ENCODE data around the gene CHD5.

The CHD5 gene

GRCh38 chr1:6218375-6219164 lies 38.4 kb upstream of the CHD5 start:
- no peak for DNase-seq (ENCODE audit: insufficient read length, low spot score)
- FAIRE-seq = no peak
- no peak for TF ChIP-seq CTCF (IDR thresholded peaks at IDR 0.05; ENCODE audit: insufficient read depth, missing control alignments)

GRCh38 chr1:6212193-6212959 lies 32.3 kb upstream of the CHD5 start:
- no peak for TF ChIP-seq CTCF (IDR thresholded peaks at IDR 0.05; ENCODE audit: insufficient read depth, missing control alignments)
- FAIRE-seq (no peak), DNase-seq (ENCODE audit: insufficient read length, low spot score) (no peak)

GRCh38 chr1:6211731-6212130 lies 31.6 kb upstream of the CHD5 start:
- DNase-seq (ENCODE audit: insufficient read length, low spot score) (no peak), FAIRE-seq (no peak)
- no peak for TF ChIP-seq CTCF (IDR thresholded peaks at IDR 0.05; ENCODE audit: insufficient read depth, missing control alignments)

GRCh38 chr1:6210591-6211355 lies 30.7 kb upstream of the CHD5 start:
- no peak for TF ChIP-seq CTCF (IDR thresholded peaks at IDR 0.05; ENCODE audit: insufficient read depth, missing control alignments)
- DNase-seq (ENCODE audit: insufficient read length, low spot score) (no peak), FAIRE-seq (no peak)

GRCh38 chr1:6209661-6210580 lies 29.8 kb upstream of the CHD5 start:
- FAIRE-seq (no peak), DNase-seq (ENCODE audit: insufficient read length, low spot score) (no peak)
- peak; percentile 17 for TF ChIP-seq CTCF (IDR thresholded peaks at IDR 0.05; ENCODE audit: insufficient read depth, missing control alignments)

Data from D721Med (cell line).